ENCODE results near the gene DDIT4L. TPM values are rescaled to one million over a fixed set of nuclear protein-coding genes. Genes with fewer than 3 reads are reported as not detected.

DDIT4L gene
- total RNA-seq, 4 donors from 2014 or later = 1.5 to 3.2 (median 2.5) TPM

DNA sequence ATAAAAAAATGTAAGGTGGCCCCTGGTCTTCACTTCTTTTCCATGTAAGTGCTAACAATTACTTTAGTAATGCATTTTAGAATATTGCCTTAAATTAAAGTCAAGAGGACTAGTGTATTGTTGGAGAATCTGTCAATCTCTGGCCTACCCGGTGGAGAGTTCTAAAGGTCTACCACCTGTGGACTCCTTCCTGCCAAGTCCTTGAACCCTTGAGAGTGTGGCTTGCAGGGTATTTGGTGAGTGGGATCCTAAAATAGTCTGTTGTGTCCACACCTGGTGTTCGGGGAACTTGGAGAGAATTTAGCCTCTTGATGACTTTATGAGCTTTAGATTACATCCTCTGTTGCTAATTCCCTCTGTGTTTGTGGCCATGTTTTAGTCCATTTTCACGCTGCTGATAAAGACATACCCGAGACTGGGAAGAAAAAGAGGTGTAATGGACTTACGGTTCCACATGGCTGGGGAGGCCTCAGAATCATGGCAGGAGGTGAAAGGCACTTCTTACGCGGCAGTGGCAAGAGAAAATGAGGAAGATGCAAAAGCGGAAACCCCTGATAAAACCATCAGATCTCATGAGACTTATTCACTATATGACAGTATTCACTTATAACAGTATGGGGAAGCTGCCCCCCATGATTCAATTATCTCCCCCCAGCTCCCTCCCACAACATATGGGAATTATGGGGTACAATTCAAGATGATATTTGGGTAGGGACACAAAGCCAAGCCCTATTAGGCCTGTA is 23.8 kb downstream of the DDIT4L start:
- TF ChIP-seq, protein P1, sequence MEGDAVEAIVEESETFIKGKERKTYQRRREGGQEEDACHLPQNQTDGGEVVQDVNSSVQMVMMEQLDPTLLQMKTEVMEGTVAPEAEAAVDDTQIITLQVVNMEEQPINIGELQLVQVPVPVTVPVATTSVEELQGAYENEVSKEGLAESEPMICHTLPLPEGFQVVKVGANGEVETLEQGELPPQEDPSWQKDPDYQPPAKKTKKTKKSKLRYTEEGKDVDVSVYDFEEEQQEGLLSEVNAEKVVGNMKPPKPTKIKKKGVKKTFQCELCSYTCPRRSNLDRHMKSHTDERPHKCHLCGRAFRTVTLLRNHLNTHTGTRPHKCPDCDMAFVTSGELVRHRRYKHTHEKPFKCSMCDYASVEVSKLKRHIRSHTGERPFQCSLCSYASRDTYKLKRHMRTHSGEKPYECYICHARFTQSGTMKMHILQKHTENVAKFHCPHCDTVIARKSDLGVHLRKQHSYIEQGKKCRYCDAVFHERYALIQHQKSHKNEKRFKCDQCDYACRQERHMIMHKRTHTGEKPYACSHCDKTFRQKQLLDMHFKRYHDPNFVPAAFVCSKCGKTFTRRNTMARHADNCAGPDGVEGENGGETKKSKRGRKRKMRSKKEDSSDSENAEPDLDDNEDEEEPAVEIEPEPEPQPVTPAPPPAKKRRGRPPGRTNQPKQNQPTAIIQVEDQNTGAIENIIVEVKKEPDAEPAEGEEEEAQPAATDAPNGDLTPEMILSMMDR (IDR thresholded peaks at IDR 0.05) = no peak
- no peak for DNase-seq (ENCODE audit: low spot score)
- ATAC-seq (ENCODE audit: low FRiP score) = no peak

DNA sequence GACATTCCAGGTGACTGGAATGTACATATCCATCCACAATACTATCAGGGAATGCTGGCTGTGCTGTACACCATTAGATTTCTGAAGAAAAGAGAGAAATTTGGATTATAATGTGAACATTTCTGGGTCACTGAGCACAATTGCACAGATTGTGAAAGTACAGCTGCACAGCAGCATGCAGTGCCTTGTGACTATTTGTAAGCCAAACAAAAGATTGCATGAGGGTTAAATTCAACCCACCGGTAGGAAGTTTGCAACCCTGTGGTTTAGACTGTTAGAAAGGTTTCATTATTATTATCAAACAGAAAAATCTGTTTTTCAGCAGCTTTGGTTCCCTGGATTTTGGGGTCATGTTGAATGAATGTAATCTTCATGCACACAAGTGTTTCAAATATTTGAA is 24.5 kb downstream of the DDIT4L start:
- ATAC-seq (ENCODE audit: low FRiP score) (no peak), DNase-seq (ENCODE audit: low spot score) (no peak)
- TF ChIP-seq, protein P1 (IDR thresholded peaks at IDR 0.05) = no peak

DNA sequence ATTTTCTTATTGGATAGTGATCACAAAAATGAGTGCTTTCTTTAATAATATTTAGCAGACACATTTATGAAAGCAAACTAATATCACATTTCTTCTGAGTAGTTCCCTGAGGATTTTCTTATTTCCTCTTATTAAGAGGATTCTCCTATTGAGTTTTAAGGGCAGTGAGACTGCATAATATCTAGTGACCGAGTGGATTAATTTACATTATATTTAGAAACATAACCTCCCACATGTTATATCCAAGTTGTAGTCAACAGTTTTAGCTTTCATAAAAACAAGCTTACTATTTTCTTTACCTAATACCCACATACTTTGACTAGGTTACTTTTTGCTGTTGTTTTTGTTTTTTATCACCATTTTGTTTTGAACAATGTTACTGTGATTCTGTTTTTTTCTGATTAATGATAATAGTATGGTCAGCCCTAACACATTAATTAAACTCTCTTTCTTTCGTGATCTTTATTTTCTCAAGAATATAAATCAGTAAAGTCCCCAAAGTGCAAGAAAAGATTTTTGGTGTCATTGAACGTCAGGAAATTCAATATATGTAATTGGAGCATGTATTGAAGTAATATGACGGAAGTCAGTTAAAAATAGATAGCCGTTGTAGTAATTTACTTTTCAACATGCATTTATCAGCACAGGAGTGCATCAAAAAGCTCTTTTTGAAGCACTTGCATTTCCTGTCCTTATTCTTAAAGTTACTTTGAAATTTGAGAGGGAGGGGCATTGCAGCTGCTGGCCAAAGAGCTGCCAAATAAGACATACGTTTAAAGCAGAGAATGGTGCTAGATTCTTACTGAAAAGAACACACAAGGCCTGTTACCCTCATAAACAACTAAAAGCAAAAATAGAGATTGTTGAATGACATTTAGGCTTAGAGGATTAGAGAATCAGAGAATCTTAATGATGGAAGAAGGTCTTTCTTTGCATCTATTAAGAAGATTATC is 25.2 kb downstream of the DDIT4L start:
- TF ChIP-seq, protein P1 (IDR thresholded peaks at IDR 0.05) = no peak
- DNase-seq (ENCODE audit: low spot score) (no peak), ATAC-seq (ENCODE audit: low FRiP score) (no peak)

DNA sequence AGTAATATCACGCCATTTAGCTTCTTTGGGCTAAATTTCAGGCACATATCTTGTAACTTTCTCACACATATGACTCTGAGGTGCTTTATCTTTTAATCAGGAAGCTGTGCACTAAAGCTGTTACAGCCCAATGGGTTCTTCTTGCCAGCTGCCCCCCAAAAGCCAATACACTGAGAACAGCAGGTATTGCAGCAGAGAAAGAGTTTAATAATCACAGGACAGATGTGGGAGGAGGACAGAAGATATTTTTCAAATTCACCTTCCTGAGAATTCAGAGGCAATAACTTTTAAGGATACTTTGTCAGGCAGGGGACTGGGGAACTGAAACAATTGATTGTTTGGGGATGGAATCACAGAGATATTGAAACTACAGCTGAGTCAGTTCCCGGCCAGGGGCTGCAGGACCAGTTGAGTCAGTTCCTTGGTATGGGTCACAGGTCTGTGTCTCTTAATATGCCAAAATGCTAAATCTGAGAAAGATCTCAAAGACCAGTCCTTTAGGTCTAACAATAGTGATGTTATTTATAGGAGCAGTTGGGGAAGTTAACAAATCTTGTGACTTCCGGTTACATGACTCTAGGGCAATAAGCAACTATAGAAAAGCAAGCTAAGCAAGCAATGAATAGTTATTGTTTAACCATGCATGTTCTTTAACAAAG is 28.1 kb downstream of the DDIT4L start:
- ATAC-seq (ENCODE audit: low FRiP score) (no peak), DNase-seq (ENCODE audit: low spot score) (no peak)
- TF ChIP-seq, protein P1 (IDR thresholded peaks at IDR 0.05) = no peak

DNA sequence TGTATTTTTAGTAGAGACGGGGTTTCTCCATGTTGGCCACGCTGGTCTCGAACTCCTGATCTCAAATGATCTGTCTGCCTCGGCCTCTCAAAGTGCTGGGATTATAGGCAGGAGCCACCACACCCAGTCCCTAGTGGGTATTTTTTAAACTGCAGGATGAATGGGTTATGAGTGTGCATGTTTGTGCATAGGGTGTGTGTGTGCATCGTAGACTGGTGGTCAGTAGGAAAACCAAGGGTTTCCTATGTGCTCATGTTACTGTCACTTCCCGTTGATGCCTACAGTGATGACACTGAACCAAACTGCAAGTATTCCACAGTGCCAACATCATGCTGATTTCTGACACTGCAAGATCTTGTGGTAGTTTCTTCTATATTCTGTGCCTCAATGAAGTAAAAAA is 41.1 kb downstream of the DDIT4L start:
- ATAC-seq (ENCODE audit: low FRiP score) = no peak
- no peak for DNase-seq (ENCODE audit: low spot score)
- TF ChIP-seq, protein P1 (IDR thresholded peaks at IDR 0.05) = no peak

DNA sequence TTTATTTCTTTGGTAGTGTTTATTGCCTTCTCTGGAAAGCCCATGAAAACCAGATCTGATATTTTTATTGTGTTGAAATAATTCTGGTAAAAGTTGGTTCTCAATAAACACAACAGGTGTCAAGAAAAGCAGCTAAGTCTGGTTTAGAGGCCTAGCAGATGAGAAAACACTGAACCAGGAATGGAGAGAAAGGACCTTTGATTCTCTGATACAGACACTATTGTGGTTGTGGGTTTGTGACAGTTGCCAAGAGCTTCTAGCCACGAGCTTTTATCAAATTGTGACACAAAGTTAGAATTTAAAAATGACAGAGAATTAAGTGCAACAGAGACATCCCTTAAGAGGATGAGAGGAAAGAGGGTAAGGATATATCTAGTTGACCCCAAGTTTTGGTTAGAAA is 42.6 kb downstream of the DDIT4L start:
- TF ChIP-seq, protein P1 (IDR thresholded peaks at IDR 0.05) = no peak
- DNase-seq (ENCODE audit: low spot score) = no peak
- no peak for ATAC-seq (ENCODE audit: low FRiP score)

All from omental fat pad (tissue), 4 donors.